ENCODE measurements around the gene DENND6B. TPM values are rescaled to one million over a fixed set of nuclear protein-coding genes. Genes with fewer than 3 reads are reported as not detected.

Gene DENND6B
- total RNA-seq, 4 donors from 2014 or later, result 8.6 to 13.1 (median 11.7) TPM

GRCh38 chr22:50259302-50259701 lies 67.5 kb downstream of the DENND6B start:
- Histone ChIP-seq H3K4me3 (no peak overlapping the region), H3K27ac (no peak overlapping the region), H3K4me1 (peaks cover 0 to 28% (median 4%) of the 10 kb centered on the region in 4 donors), H3K27me3 (peaks cover 0 to 61% of the 10 kb centered on the region in 2 donors), H3K36me3 (no peaks in the 10 kb centered on the region), H3K9me3 (no peaks in the 10 kb centered on the region)
- WGBS, 2 donors, result 80 to 86% methylated on average over 15 of the region's 15 CpGs
- TF ChIP-seq EP300 (IDR thresholded peaks at IDR 0.05) (no peak), CTCF (IDR thresholded peaks at IDR 0.05) (no peak), POLR2A (IDR thresholded peaks at IDR 0.05) (no peak)
- DNase-seq (ENCODE audit: low spot score in 2 of 2), result no peak

Other genes with a start within 250 kb of the DENND6B start
- not detected for gene MLC1, start 241.6 kb downstream of the DENND6B start, total RNA-seq
- 1 to 10 TPM; 1.0 to 3.7 (median 2.6) TPM for gene MOV10L1, start 237.0 kb downstream of the DENND6B start, total RNA-seq
- under 1 TPM in 1 of 4 donors, not detected in 3; 0.30 TPM for gene PANX2, start 156.3 kb downstream of the DENND6B start, total RNA-seq
- 10 to 100 TPM; 22.4 to 71.4 (median 27.1) TPM for gene TRABD, start 141.1 kb downstream of the DENND6B start, total RNA-seq
- 10 to 100 TPM; 36.1 to 66.6 (median 44.8) TPM for gene SELENOO, start 126.0 kb downstream of the DENND6B start, total RNA-seq
- 100 to 1,000 TPM in 1 of 4 donors, 10 to 100 TPM in 3; 72.2 to 127 (median 78.6) TPM for gene TUBGCP6, start 82.0 kb downstream of the DENND6B start, total RNA-seq
- 100 to 1,000 TPM in 1 of 4 donors, 10 to 100 TPM in 3; 41.2 to 105 (median 55.4) TPM for gene HDAC10, start 75.7 kb downstream of the DENND6B start, total RNA-seq
- 10 to 100 TPM; 12.3 to 32.0 (median 24.1) TPM for gene MAPK12, start 65.3 kb downstream of the DENND6B start, total RNA-seq
- gene MAPK11, start 56.6 kb downstream of the DENND6B start, total RNA-seq, result 10 to 100 TPM in 3 of 4 donors, 1 to 10 TPM in 1; 8.7 to 33.3 (median 19.6) TPM
- gene PLXNB2, start 19.4 kb downstream of the DENND6B start, total RNA-seq, result 100 to 1,000 TPM; 135 to 193 (median 165) TPM
- gene PPP6R2, start 16.3 kb upstream of the DENND6B start, total RNA-seq, result 100 to 1,000 TPM in 1 of 4 donors, 10 to 100 TPM in 3; 55.9 to 112 (median 76.7) TPM
- 10 to 100 TPM; 48.5 to 77.7 (median 68.3) TPM for gene SBF1, start 148.0 kb upstream of the DENND6B start, total RNA-seq
- gene ADM2, start 154.5 kb upstream of the DENND6B start, total RNA-seq, result not detected
- gene MIOX, start 159.8 kb upstream of the DENND6B start, total RNA-seq, result not detected
- gene LMF2, start 180.7 kb upstream of the DENND6B start, total RNA-seq, result 10 to 100 TPM; 53.7 to 85.2 (median 58.1) TPM
- 10 to 100 TPM; 43.9 to 57.3 (median 45.0) TPM for gene NCAPH2, start 181.2 kb upstream of the DENND6B start, total RNA-seq
- 1 to 10 TPM in 3 of 4 donors, not detected in 1; 2.5 to 3.9 (median 3.3) TPM for gene SCO2, start 198.6 kb upstream of the DENND6B start, total RNA-seq
- 100 to 1,000 TPM in 1 of 4 donors, 10 to 100 TPM in 3; 33.1 to 239 (median 60.3) TPM for gene TYMP, start 203.0 kb upstream of the DENND6B start, total RNA-seq
- gene KLHDC7B, start 218.9 kb upstream of the DENND6B start, total RNA-seq, result under 1 TPM in 1 of 4 donors, not detected in 3; 0.90 TPM
- gene SYCE3, start 235.9 kb upstream of the DENND6B start, total RNA-seq, result not detected